NCI-H345 treated with DMSO at 0.1 percent for 48 hours (cell line): Measurements from ENCODE around the gene IPO11.
"Not testable (repeated sequence)": the region's sequence is repeated elsewhere in the genome, so short reads cannot be mapped to it uniquely, and the experiment has no call there.

ENCODE experiments used
- DNase-seq: peaks from one replicate; lab custom pipeline; 2025; ENCODE audit not compliant: unreplicated experiment; lab: John Stamatoyannopoulos, UW

The IPO11 gene

DNA sequence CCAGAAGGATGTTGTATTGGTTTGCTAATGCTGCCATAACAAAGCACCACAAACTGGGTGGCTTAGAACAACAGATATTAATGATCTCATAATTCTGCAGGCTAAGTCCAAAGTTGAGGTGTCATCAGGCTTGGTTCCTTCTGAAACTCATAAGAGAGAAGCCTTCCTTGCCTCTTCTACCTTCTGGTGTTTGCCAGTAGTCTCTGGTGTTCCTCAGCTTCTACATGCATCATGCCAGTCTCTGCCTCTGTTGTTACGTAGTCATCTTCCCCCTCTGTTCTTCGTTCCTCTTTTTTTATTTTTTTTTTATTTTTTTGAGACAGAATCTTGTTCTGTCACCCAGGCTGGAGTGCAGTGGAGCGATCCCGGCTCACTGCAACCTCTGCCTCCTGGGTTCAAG is 227.9 kb downstream of the IPO11 start:
- no peak for DNase-seq

DNA sequence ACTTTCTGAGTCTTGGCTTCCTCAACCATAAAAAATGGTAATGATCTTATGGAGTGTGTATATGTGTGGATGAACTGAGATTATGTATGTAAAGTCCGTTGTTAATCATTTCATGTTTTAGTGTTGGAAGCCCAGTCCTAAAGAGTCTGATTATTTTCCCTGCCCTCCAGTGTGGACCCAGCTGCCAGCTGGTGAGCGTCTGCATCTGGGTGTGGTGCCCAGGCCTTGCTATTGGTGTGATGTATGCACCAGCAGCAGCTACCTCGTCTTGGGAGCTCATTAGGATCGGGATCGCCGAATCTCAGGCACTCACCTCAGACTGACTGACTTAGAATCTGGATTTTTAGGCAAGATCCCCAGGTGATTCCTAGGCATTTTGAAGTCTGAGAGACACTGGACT is 229.9 kb downstream of the IPO11 start:
- DNase-seq: no peak

DNA sequence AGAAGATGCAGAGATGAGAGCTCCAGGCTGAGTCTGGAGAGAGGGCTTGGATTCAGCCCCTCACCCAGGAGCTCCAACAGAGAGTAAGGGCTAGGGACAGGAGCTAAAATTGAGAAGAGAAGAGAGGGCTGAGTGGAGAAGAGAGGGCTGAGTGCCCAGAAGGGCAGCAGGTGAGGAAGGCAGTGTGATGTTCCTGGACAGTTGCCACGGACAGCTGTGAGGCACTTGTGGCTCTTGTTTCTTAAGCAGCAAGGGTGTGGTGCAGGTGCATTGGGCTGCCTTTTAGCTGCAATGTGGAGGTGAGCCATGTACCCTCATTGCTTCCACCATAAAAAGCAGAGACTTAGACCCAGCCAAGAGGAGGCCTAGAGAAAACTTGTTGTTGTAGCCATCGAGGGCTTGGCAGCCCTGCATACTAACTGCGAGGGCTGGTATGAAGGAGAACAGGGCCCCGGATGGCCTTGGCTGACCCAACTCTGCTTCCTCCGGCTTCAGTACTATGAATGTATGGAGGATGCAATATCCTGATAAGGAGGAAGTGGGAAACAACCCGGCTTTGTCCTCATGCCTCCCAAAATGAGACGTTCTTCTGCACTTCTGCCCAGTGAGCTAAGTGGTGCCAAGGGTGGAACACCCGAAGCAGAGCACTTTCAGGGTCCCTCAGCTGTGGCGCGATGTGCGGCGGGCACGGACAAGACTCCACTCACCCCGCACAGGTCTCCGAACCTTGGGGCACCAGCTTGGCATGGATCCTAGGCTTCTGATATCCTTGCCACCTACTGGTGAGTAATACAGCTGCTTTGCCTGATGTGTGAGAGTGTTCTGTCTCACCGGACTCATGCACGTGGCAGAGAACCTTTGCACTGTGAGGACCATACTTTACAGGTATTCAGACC is 231.2 kb downstream of the IPO11 start:
- no peak for DNase-seq

DNA sequence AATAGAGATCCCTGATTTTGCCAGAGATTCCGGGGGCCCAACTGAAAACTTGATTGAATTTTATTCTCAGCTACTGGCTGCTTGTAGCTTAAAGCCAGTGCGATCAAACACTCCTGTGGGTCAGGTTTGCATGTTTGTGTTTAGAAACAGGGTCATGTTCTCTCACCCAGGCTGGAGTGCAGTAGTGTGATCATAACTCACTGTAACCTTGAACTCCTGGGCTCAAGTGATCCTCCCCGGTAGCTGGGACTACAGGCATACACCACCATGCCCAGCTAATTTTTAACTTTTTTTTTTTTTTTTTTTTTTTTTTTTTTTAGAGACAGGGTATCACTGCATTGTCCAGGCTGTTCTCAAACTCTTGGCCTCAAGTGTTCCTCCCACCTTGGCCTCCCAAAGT is 232.7 kb downstream of the IPO11 start:
- no peak for DNase-seq

DNA sequence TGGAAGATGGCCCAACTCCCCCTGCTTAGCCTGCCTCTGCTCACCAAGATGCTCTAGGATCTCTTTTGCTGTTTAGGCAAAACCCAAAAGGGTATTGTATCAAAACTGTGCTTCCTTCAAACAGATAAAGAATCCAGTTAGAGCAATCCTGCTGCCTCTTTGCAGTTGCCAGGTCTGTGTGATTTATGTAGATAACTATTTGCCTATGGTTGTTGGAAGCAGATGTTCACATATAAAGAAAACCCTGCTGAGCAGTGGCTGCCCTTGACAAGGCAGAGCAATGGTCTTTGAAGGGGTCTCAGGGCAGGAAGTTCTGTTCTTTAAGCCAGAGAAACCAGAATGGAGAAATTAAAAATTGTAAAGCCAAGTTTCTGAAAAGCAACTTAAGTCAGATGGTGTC is 234.7 kb downstream of the IPO11 start:
- no peak for DNase-seq

DNA sequence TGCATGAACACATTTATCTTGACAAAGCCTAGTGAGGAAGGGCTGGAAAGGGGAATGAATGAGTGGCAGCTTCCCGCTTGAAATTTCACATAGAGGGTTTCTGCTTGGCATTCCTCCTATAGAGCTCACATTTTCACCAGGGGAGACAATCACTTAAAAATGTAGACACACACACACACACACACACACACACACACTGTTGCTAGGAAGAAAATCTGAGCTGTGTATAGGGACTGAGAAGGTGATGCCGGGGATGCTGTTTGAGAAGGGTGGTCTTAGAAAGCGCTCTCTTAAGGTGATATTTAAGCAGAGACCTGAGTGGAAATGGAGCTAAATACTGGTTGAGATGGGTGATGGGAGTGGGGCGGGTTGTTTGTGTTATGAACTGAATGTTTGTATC is 236.5 kb downstream of the IPO11 start:
- no peak for DNase-seq

DNA sequence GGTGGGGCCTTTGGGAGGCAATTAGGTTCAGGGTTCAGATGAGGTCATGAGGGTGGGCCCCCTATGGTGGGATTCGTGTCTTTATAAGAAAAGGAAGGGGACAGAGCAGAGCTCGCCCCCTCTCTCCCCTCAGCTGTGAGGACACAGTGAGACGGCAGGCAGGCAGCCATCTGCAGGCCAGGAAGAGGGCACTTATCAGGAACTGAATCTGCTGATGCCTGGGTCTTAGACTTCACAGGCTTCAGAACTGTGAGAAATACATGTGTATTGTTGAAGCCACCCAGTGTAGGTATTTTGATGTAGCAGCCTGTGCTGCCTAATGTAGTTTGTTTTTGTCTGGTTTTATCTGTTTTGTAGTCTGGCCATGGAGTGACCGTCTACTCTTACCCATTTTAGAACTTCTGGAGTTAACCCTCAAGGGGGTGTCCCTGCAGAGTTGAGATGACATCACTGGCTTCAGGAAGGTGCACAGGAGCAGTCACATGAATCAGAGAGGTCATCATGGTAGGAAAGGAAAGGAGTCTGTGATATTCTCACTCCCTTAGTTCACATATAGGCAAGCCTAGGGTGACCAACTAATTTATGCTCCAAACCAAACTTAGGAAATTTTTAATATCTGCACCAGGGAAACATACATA is 237.0 kb downstream of the IPO11 start:
- DNase-seq: no peak

DNA sequence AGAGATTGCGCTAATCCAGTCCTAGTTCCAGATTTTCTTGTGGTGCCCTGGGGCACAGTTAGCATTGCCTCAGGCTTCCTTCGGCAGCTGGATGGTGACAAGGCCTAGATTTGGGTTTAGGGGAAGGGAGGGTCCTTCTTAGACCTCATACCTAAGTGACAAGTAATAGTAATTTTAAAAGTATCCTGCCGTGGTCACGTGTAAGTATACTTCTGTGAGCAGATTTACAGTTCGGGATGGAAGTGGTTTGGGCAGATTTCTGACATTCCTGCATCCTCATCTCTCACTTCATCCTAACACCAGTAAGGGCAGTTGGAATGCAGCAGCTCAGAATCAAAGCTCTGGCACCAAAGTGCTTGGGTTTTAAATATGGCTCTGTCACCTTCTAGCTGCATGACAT is 237.6 kb downstream of the IPO11 start:
- no peak for DNase-seq

DNA sequence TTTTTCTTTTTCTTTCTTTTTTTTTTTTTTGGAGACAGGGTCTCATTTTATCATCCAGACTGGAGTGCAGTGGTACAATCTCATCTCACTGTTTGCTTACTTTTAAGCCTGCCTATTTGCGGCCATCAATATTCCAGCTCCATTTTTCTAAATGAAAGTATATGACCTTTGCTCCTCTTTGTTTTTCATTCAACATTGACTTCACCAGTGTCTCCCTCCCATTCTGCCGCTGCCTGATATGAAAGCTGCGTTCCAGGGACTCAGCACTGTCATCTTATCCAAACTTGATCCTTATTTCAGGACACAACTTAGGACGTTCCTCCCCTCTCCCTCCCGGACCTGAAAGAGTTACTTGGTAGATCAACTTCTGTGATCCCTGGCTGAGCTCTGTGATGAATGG is 239.7 kb downstream of the IPO11 start:
- DNase-seq: no peak

DNA sequence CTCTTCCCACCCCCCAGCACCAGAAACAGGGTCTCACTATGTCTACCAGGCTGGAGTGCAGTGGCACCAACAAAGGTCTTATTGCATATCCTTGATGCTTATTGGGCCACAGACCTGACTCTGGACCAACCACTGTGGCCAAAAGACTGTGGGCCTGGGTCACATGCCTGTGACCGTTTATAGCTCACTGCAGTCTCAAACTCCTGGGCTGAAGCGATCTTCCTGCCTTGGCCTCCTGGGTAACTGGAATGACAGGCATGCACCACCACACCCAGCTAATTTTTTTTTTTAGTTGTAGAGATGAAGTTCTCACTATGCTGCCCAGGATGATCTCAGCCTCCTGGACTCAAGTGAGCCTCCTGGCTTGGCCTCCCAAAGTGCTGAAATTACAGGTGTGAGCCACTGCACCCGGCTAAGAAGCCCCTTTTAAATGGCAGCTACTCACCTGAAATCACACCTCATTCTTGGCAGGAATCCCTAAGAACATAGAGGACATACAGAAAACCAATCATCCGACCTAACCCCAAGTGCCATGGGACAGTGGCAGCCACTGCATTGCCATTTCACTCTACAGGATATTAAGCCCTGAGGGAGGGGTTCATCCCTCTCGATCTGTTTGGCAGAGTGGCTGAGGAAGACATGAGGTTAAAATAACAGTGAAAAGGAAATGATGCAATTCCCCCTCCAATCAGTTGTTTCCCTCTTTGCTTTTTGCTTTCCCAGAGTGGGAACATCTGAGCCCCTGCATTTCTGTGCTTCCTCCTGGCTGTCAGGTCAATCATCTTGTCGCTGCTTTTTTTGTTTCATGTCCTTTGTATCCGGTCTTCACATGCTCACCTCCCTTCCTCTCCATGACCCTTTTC is 240.7 kb downstream of the IPO11 start:
- DNase-seq: no peak

DNA sequence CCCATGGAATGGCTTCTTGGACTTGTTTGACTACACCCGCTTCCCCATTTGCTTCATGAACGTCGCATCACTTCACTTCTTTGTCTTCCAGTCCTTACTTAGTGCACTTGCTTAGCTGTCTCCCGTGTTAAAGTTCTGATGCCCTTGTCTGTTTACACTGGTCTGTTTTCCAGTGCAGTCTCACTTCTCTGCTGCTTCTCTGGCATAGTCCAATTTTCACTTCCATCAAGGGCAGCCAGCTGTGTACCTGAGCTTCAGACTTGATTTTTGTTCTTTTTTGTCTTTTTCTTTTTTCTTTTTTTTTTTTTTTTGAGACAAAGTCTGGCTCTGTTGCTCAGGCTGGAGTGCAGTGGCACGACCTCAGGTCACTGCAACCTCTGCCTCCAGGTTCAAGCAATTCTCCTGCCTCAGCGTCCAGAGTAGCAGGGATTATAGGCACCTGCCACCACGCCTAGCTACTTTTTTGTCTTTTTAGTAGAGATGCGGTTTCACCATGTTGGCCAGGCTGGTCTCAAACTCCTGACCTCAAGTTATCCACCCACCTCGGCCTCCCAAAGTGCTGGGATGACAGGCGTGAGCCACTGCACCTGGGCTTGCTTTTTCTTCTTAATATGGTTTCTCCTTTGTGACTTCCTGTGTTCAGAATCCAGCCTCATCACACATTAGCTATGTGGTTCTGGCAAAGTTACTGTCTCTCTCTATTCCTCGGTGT is 241.5 kb downstream of the IPO11 start:
- DNase-seq: no peak

DNA sequence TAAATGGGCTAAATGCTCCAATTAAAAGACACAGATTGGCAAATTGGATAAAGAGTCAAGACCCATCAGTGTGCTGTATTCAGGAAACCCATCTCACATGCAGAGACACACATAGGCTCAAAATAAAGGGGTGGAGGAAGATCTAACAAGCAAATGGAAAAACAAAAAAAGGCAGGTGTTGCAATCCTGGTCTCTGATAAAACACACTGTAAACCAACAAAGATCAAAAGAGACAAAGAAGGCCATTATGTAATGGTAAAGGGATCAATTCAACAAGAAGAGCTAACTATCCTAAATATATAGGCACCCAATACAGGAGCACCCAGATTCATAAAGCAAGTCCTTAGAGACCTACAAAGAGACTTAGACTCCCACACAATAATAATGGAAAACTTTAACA is 245.2 kb downstream of the IPO11 start:
- not testable (repeated sequence) for DNase-seq

DNA sequence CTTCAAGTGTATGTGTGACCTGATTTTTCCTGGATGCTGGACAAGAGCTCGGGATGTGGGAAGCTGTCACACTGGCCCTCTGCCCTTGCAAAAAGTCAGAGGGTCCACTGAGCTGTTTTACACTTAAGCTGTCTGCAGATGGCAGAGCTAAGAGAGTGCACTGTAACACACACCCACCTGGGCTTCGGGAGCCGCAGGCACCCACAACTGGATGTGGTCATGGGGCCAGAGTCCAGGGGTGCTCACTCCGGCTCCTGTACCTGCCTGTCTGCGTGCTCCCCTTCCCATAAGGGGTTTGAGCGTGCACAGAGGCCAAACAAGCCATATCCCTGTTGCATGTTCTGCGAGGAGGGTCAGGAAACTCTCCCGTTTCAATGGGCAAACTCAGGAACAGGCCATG is 248.6 kb downstream of the IPO11 start:
- no peak for DNase-seq

DNA sequence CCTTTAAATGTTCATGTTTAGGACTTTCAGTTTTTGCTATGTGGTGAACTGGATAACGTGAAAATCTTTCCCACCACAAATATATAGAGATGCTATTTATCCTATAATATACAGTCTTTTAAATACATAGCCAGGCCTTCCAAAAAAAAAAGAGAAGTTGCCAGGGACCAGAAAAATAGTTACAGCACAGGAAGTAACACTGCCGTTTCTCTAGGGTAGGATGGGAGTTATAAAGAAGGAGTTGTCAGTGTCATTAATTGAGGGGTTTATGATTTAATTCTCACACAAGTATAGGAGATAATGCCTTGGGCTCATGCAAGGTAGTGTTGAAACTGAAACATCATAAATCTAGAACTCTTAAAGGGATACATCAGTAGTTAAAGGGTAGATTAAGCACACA is 250.0 kb downstream of the IPO11 start:
- DNase-seq: no peak

DNA sequence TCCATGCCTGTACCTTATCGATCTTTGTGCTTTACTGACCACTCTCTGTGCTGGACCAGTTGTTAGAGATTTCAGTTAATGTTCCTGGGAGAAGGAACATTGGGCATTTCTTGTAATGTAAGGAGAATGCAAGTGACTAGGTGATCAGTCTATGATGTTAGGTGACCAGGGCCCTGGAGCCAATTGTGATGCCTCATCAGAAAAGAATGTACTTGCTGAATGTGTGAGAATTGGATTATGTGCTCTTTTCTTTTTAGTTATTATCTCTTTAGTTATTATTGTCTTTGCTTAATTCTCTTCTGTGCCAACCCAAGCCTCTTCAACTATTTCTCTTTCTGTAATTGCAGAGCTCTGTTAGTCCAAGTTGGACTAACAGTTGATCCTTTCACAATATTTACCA is 258.9 kb downstream of the IPO11 start:
- DNase-seq: no peak

DNA sequence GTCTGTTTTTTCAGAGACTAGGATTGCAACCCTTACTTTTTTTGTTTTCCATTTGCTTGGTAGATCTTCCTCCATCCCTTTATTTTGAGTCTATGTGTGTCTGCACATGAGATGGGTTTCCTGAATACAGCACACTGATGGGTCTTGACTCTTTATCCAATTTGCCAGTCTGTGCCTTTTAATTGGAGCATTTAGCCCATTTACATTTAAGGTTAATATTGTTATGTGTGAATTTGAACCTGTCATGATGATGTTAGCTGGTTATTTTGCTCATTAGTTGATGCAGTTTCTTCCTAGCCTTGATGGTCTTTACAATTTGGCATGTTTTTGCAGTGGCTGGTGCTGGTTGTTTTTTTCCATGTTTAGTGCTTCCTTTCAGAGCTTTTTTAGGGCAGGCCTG is 264.0 kb downstream of the IPO11 start:
- DNase-seq: not testable (repeated sequence)
